ENCODE data around the gene ZNF827. TPM values are rescaled to one million over a fixed set of nuclear protein-coding genes. Genes with fewer than 3 reads are reported as not detected.

Gene ZNF827
- total and polyA plus RNA-seq, 2 of the 13 experiments (the other 11 are each of a cell fraction or from before 2014, with no cell fraction given): 2.8 TPM

DNA sequence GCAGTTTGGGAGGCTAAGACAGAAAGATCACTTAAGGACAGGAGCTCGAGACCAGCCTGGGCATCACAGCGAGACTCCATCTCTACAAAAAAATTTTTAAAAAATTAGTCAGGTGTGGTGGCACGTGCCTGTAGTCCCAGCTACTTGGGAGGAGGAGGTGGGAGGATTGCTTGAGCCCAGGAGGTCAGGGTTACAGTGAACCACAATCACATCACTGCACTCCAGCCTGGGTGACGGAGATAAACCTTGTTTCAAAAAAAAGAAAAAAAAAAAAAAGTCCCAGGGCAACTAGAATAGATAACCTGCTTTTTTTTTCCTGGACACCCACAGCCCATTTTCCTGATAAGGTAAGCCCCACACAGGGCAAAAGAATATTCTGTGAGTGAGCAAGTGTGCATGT lies 162.4 kb downstream of the ZNF827 start (continued):
- TF ChIP-seq ZFP36L1 (CRISPR knock-in tag; IDR thresholded peaks at IDR 0.05) (no peak), NCOA2 (CRISPR knock-in tag; IDR thresholded peaks at IDR 0.05) (no peak)
- TF ChIP-seq, protein P1, sequence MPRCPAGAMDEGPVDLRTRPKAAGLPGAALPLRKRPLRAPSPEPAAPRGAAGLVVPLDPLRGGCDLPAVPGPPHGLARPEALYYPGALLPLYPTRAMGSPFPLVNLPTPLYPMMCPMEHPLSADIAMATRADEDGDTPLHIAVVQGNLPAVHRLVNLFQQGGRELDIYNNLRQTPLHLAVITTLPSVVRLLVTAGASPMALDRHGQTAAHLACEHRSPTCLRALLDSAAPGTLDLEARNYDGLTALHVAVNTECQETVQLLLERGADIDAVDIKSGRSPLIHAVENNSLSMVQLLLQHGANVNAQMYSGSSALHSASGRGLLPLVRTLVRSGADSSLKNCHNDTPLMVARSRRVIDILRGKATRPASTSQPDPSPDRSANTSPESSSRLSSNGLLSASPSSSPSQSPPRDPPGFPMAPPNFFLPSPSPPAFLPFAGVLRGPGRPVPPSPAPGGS (CRISPR knock-in tag; IDR thresholded peaks at IDR 0.05): no peak

DNA sequence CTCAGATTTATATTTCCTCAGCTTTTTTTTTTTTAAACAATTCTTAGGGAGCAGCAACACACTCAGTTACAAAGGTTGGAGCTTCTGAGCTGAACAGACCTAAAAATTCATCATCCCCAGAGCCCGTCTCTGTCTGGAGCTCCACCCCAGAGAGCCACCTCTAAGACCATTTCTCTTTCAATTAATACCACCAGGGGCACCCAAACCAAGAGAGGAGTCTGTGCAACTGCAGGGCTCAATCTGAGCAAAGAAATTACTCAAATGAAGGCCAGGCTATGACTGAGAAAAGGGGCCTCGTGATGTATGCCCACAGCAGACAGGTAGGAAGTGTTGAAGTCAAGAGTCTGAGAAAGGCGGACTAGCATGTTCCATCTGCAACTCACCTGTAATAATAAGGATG lies 163.2 kb downstream of the ZNF827 start:
- H3K9ac ChIP-seq (ENCODE audit: insufficient read depth, low read depth, low read length): no peak overlapping the region
- no peak for FAIRE-seq
- ATAC-seq: no peak
- H2AFZ ChIP-seq (ENCODE audit: low read length): no peak overlapping the region
- no peaks in the 10 kb centered on the region for H3K79me2 ChIP-seq (ENCODE audit: insufficient read depth, low read length)
- H3K4me1 ChIP-seq (ENCODE audit: insufficient read depth, low read length): no peaks in the 10 kb centered on the region
- no peak overlapping the region for H3K4me2 ChIP-seq (ENCODE audit: low read depth, low read length)
- no peaks in the 10 kb centered on the region for H4K20me1 ChIP-seq (ENCODE audit: insufficient read depth, low read length)
- in situ Hi-C loops (cut with HindIII; ENCODE audit: extremely low pct_ligation_motif_present, low pct_unique_long_range_greater_than_20kb) (no loop called here), intact Hi-C loops (cut with micrococcal nuclease; ENCODE audit: unreplicated experiment) (no loop called here)
- peaks cover 8 to 34% of the 10 kb centered on the region in 2 experiments; a peak in 4 of 5 replicates for H3K36me3 ChIP-seq (replicated peaks in 1 of 2; ENCODE audit: control insufficient read depth in 1 of 2, insufficient read depth in 2 of 2, low read length in 2 of 2)
- no peak for TF ChIP-seq HIVEP1 (CRISPR knock-in tag; IDR thresholded peaks at IDR 0.05)
- no peak for TF ChIP-seq ZNF83 (CRISPR knock-in tag; IDR thresholded peaks at IDR 0.05; ENCODE audit: borderline replicate concordance)
- no peak for TF ChIP-seq ZNF790 (CRISPR knock-in tag; IDR thresholded peaks at IDR 0.05; ENCODE audit: borderline replicate concordance)
- TF ChIP-seq RFX1 (IDR thresholded peaks at IDR 0.05): no peak
- TF ChIP-seq JDP2 (CRISPR knock-in tag; IDR thresholded peaks at IDR 0.05; ENCODE audit: borderline replicate concordance): no peak
- no peak overlapping the region for H3K4me3 ChIP-seq (replicated peaks in 1 of 3; ENCODE audit: insufficient read depth in 1 of 3, low read depth in 2 of 3, low read length in 3 of 3)
- ChIA-PET POLR2A (no interaction called here), CTCF (ENCODE audit: low intra/inter-chr PET ratio, low total read pairs) (no interaction called here)
- no peak for DNase-seq (ENCODE audit: low spot score)
- WGBS (ENCODE audit: low lambda C conversion rate): 98% methylated on average over 3 of the region's 3 CpGs
- H3K9me3 ChIP-seq (ENCODE audit: low read length): no peaks in the 10 kb centered on the region
- H3K27ac ChIP-seq (ENCODE audit: extremely low read length, insufficient read depth, low read length): no peak overlapping the region
- BruUV-seq (replicated peaks): no TSS peak
- H3K27me3 ChIP-seq (ENCODE audit: control insufficient read depth in 1 of 2, insufficient read depth in 2 of 2, low read length in 2 of 2): no peaks in the 10 kb centered on the region

All from HepG2 (cell line).